Activated T-cell treated with anti-CD3 and anti-CD28 coated beads for 1 hour (primary cell): ENCODE results near the gene COL6A2.
"Not testable (repeated sequence)": the region's sequence is repeated elsewhere in the genome, so short reads cannot be mapped to it uniquely, and the experiment has no call there.

Experiments used
- DNase-seq: peaks from one replicate; pipeline ENCODE4 v3.0.0-alpha.2; 2020; ENCODE audit warnings: low read depth

COL6A2 gene

GRCh38 chr21:46079352-46080170 lies 18.4 kb upstream of the COL6A2 start:
- DNase-seq: no peak

- DNase-seq: no peak
These were observed 17.5 kb upstream of the COL6A2 start for GRCh38 chr21:46080171-46081021.

- no peak for DNase-seq
These were observed 16.7 kb upstream of the COL6A2 start for GRCh38 chr21:46081022-46081861.

GRCh38 chr21:46081862-46082712 lies 15.8 kb upstream of the COL6A2 start:
- no peak for DNase-seq

- DNase-seq: no peak
These were observed 15.3 kb upstream of the COL6A2 start for GRCh38 chr21:46082713-46082962.

- no peak for DNase-seq
These were observed 14.7 kb upstream of the COL6A2 start for GRCh38 chr21:46082963-46083790.

- no peak for DNase-seq
These were observed 13.9 kb upstream of the COL6A2 start for GRCh38 chr21:46083791-46084561.

- no peak for DNase-seq
These were observed 13.2 kb upstream of the COL6A2 start for GRCh38 chr21:46084709-46085108.

- not testable (repeated sequence) for DNase-seq
These were observed 12.7 kb upstream of the COL6A2 start for GRCh38 chr21:46085259-46085658.

GRCh38 chr21:46087641-46088040 lies 10.3 kb upstream of the COL6A2 start:
- DNase-seq: no peak

- no peak for DNase-seq
These were observed 9.7 kb upstream of the COL6A2 start for GRCh38 chr21:46088189-46088588.

- DNase-seq: no peak
These were observed 8.6 kb upstream of the COL6A2 start for GRCh38 chr21:46089285-46089684.

GRCh38 chr21:46091118-46091517 lies 6.8 kb upstream of the COL6A2 start:
- DNase-seq: no peak

- no peak for DNase-seq
These were observed 6.3 kb upstream of the COL6A2 start for GRCh38 chr21:46091631-46092025.

- DNase-seq: no peak
These were observed 5.7 kb upstream of the COL6A2 start for GRCh38 chr21:46092026-46092764.

- DNase-seq: no peak
These were observed 4.9 kb upstream of the COL6A2 start for GRCh38 chr21:46092811-46093667.

- no peak for DNase-seq
These were observed 4.1 kb upstream of the COL6A2 start for GRCh38 chr21:46093668-46094400.
